Stomach (tissue), 9 donors: ENCODE measurements around the gene CENPM. TPM values are rescaled to one million over a fixed set of nuclear protein-coding genes. Genes with fewer than 3 reads are reported as not detected.
A peak's percentile ranks its signal among the peaks of the same experiment; 100 is the strongest.

Experiments used
- DNase-seq, 2 donors: peaks; one replicate each; pipeline versions ENCODE4 v3.0.0 to v3.0.0-alpha.2; 2013 to 2019
- H3K27ac ChIP-seq, 5 donors: fragments of 200-600 bp in 4 of 5; sonication (generic) in 4 of 5; one replicate each; pipeline ENCODE4 v1.5.1; 2013 to 2019; ENCODE audit warnings: mild to moderate bottlenecking in 1 of 5, moderate library complexity in 1 of 5
- H3K27me3 ChIP-seq, 3 donors: fragments of 200-600 bp; sonication (generic); one replicate each; pipeline ENCODE4 v1.5.1; 2017 to 2019; ENCODE audit warnings: mixed run types in 1 of 3
- H3K36me3 ChIP-seq, 4 donors: fragments of 200-600 bp; sonication (generic); 1 replicate in 3 of 4; 2 replicates in 1 of 4; pipeline ENCODE4 v1.5.1; 2016 to 2019
- H3K4me1 ChIP-seq, 4 donors: fragments of 200-600 bp; sonication (generic); one replicate each; pipeline ENCODE4 v1.5.1; 2016 to 2019
- H3K4me3 ChIP-seq, 4 donors: fragments of 200-600 bp; sonication (generic) in 3 of 4; one replicate each; pipeline ENCODE4 v1.5.1; 2016 to 2019; ENCODE audit warnings: mild to moderate bottlenecking in 1 of 4
- H3K9me3 ChIP-seq, 4 donors: fragments of 200-600 bp; sonication (generic); one replicate each; pipeline ENCODE4 v1.5.1; 2016 to 2019
- CTCF ChIP-seq, 7 experiments: fragments of 450-650 bp in 4 of 7; fragments of 200-600 bp in 3 of 7; sonication (generic) in 3 of 7; IDR thresholded peaks; one replicate each; pipeline ENCODE4 v1.5.1; 2016 to 2019; ENCODE audit warnings: antibody characterized with exemption in 7 of 7, control low read depth in 2 of 7, mild to moderate bottlenecking in 1 of 7
- EP300 ChIP-seq: sonication (generic); formaldehyde crosslinking; IDR thresholded peaks from one replicate; pipeline ENCODE4 v1.6.1; 2017; ENCODE audit warnings: antibody characterized with exemption
- POLR2A ChIP-seq, 4 donors: fragments of 450-650 bp; IDR thresholded peaks; one replicate each; pipeline ENCODE4 v1.6.1; 2016; ENCODE audit warnings: antibody characterized with exemption in 4 of 4, control low read depth in 2 of 4, mild to moderate bottlenecking in 1 of 4, moderate library complexity in 1 of 4
- POLR2AphosphoS5 ChIP-seq, 3 donors: sonication (generic); formaldehyde crosslinking; IDR thresholded peaks; one replicate each; pipeline ENCODE4 v1.6.1; 2016; ENCODE audit warnings: antibody characterized with exemption in 3 of 3
- WGBS, 5 donors: extraction: QIAGEN DNeasy Blood & Tissue Kit in 3 of 5; methylation state at CpG; one replicate each; pipeline versions ENCODE4 v1.1.5 to v1.1.7; 2013 to 2018; 5-methylcytosine and 5-hydroxymethylcytosine counted together
- intact Hi-C: fragments of 100-400 bp; cut with DNase I; formaldehyde crosslinking; loops from one replicate; pipeline ENCODE4 v1.15.1; 2023; ENCODE audit warnings: low total_unique reads
- polyA plus RNA-seq, 3 donors: library from polyadenylated mRNA; stranded (reverse); fragments of 200-250 nt; gene quantifications; one replicate each; pipeline ENCODE4 v1.2.3, GENCODE V29; 2013
- total RNA-seq, 5 donors: library from RNA; depleted of rRNA; stranded (reverse); fragments of >200 nt; gene quantifications; one replicate each; pipeline versions ENCODE4 v1.1.0 to v1.2.3, GENCODE V29; 2014 to 2016
- donor health status: healthy with polysubstance abuse.
- donor health status: Bipolar disorder and iron deficiency.
- donor health status: healthy.

Gene CENPM
- total and polyA plus RNA-seq, 8 donors = 6.1 to 64.3 (median 15.8) TPM; not detected in 1

- intact Hi-C loops = loop anchor here (5.0 to 10.0 kb wide), 3 partner anchors 118 to 243 kb away; partner anchors contain the start of gene MEI1
- Histone ChIP-seq H3K27ac (peak overlapping the region; percentile 79 to 91 (median 80)), H3K36me3 (no peaks in the 10 kb centered on the region), H3K9me3 (no peaks in the 10 kb centered on the region), H3K4me3 (no peak overlapping the region), H3K27me3 (no peaks in the 10 kb centered on the region), H3K4me1 (peaks cover 14 to 39% (median 33%) of the 10 kb centered on the region in 4 donors)
- 49 to 61% (median 53%) methylated on average over 13 of the region's 13 CpGs for WGBS, 5 donors
- TF ChIP-seq POLR2A (IDR thresholded peaks at IDR 0.05) = no peak
- peak in 2 of 3 donors; percentile 78 to 81 for TF ChIP-seq POLR2AphosphoS5 (IDR thresholded peaks at IDR 0.05)
- peak; percentile 83 to 92 for DNase-seq
Measured at GRCh38 chr22:41939981-41940831, 6.7 kb downstream of the CENPM start.

GRCh38 chr22:41936894-41937169, 10.1 kb downstream of the CENPM start:
- TF ChIP-seq EP300 (no peak), CTCF (IDR thresholded peaks at IDR 0.05) (no peak), POLR2AphosphoS5 (IDR thresholded peaks at IDR 0.05) (no peak), POLR2A (IDR thresholded peaks at IDR 0.05) (no peak)
- Histone ChIP-seq H3K27me3 (no peaks in the 10 kb centered on the region), H3K36me3 (no peaks in the 10 kb centered on the region), H3K4me1 (peaks cover 14 to 28% (median 26%) of the 10 kb centered on the region in 4 donors), H3K4me3 (no peak overlapping the region), H3K27ac (no peak overlapping the region), H3K9me3 (no peaks in the 10 kb centered on the region)
- no peak for DNase-seq
- 89 to 100% (median 94%) methylated on average over 2 of the region's 2 CpGs for WGBS, 5 donors
- intact Hi-C loops = loop anchor here (5.0 to 10.0 kb wide), 2 partner anchors 182 to 240 kb away; partner anchors contain the start of gene MEI1

- 79 to 99% (median 93%) methylated on average over 6 to 9 of the region's 9 CpGs for WGBS, 5 donors
- Histone ChIP-seq H3K36me3 (no peaks in the 10 kb centered on the region), H3K27me3 (no peaks in the 10 kb centered on the region), H3K4me1 (peaks cover 7 to 19% (median 16%) of the 10 kb centered on the region in 4 donors), H3K9me3 (no peaks in the 10 kb centered on the region), H3K27ac (no peak overlapping the region), H3K4me3 (no peak overlapping the region)
- TF ChIP-seq POLR2A (IDR thresholded peaks at IDR 0.05) = no peak
- TF ChIP-seq EP300 = no peak
- no peak for TF ChIP-seq POLR2AphosphoS5 (IDR thresholded peaks at IDR 0.05)
- no peak for TF ChIP-seq CTCF (IDR thresholded peaks at IDR 0.05)
- intact Hi-C loops = loop anchor here (5.0 to 10.0 kb wide), 2 partner anchors 181 to 238 kb away; partner anchors contain the start of gene MEI1
- DNase-seq = no peak
Measured at GRCh38 chr22:41935509-41935908, 11.4 kb downstream of the CENPM start.

- Histone ChIP-seq H3K9me3 (no peaks in the 10 kb centered on the region), H3K27ac (no peak overlapping the region), H3K4me3 (no peak overlapping the region), H3K27me3 (no peaks in the 10 kb centered on the region), H3K36me3 (no peaks in the 10 kb centered on the region), H3K4me1 (peaks cover 2 to 14% (median 11%) of the 10 kb centered on the region in 4 donors)
- intact Hi-C loops = loop anchor here (5.0 to 10.0 kb wide), 2 partner anchors 180 to 238 kb away; partner anchors contain the start of gene MEI1
- TF ChIP-seq CTCF (IDR thresholded peaks at IDR 0.05) (no peak), POLR2A (IDR thresholded peaks at IDR 0.05) (no peak), EP300 (no peak), POLR2AphosphoS5 (IDR thresholded peaks at IDR 0.05) (no peak)
- 88 to 100% (median 95%) methylated on average over 1 to 4 of the region's 4 CpGs for WGBS, 5 donors
- DNase-seq = no peak
Measured at GRCh38 chr22:41935015-41935351, 12.0 kb downstream of the CENPM start.
